Peyer's patch (tissue), 4 donors: ENCODE data around the gene SACS. TPM values are rescaled to one million over a fixed set of nuclear protein-coding genes. Genes with fewer than 3 reads are reported as not detected.

ENCODE experiments used
- DNase-seq, 3 donors: peaks; one replicate each; pipeline ENCODE4 v3.0.0-alpha.2; 2017 to 2019
- H3K27ac ChIP-seq, 4 donors: fragments of 200-600 bp; sonication (generic); one replicate each; pipeline ENCODE4 v1.5.1; 2016 to 2019
- H3K27me3 ChIP-seq, 2 donors: fragments of 200-600 bp; sonication (generic); one replicate each; pipeline ENCODE4 v1.5.1; 2019
- H3K36me3 ChIP-seq, 3 donors: fragments of 200-600 bp; sonication (generic); one replicate each; pipeline ENCODE4 v1.5.1; 2016 to 2019
- H3K4me1 ChIP-seq, 4 donors: fragments of 200-600 bp; sonication (generic); one replicate each; pipeline ENCODE4 v1.5.1; 2016 to 2019
- H3K4me3 ChIP-seq, 4 donors: fragments of 200-600 bp; sonication (generic); 1 replicate in 3 of 4; 2 replicates in 1 of 4; pipeline ENCODE4 v1.5.1; 2016 to 2019; ENCODE audit warnings: mild to moderate bottlenecking in 1 of 4
- H3K9me3 ChIP-seq, 4 donors: fragments of 200-600 bp; sonication (generic); one replicate each; pipeline ENCODE4 v1.5.1; 2016 to 2019; ENCODE audit warnings: mild to moderate bottlenecking in 1 of 4
- CTCF ChIP-seq, 6 experiments: fragments of 450-650 bp in 4 of 6; fragments of 200-600 bp in 2 of 6; sonication (generic) in 1 of 6; IDR thresholded peaks; one replicate each; pipeline ENCODE4 v1.5.1; 2017 to 2019; ENCODE audit warnings: antibody characterized with exemption in 6 of 6, mild to moderate bottlenecking in 3 of 6, moderate library complexity in 1 of 6
- POLR2A ChIP-seq, 2 donors: fragments of 450-650 bp; IDR thresholded peaks; one replicate each; pipeline ENCODE4 v1.5.1; 2017; ENCODE audit warnings: antibody characterized with exemption in 2 of 2, mild to moderate bottlenecking in 2 of 2, moderate library complexity in 2 of 2
- total RNA-seq, 4 donors: library from RNA; depleted of rRNA; stranded (reverse); fragments of >200 nt; gene quantifications; one replicate each; pipeline ENCODE4 v1.1.0, GENCODE V29; 2016

SACS gene
- total RNA-seq, 4 donors from 2014 or later = 5.4 to 49.5 (median 5.9) TPM

- TF ChIP-seq POLR2A (IDR thresholded peaks at IDR 0.05) = no peak
- no peak for TF ChIP-seq CTCF (IDR thresholded peaks at IDR 0.05)
- Histone ChIP-seq H3K9me3 (no peaks in the 10 kb centered on the region), H3K36me3 (peaks cover 0 to 7% (median 0%) of the 10 kb centered on the region in 3 donors), H3K4me1 (no peaks in the 10 kb centered on the region), H3K4me3 (no peak overlapping the region), H3K27ac (no peak overlapping the region), H3K27me3 (no peaks in the 10 kb centered on the region)
- no peak for DNase-seq
Measured at GRCh38 chr13:23350009-23350408, 83.5 kb downstream of the SACS start.

- TF ChIP-seq CTCF (IDR thresholded peaks at IDR 0.05) (no peak), POLR2A (IDR thresholded peaks at IDR 0.05) (no peak)
- no peak overlapping the region for H3K4me3 ChIP-seq
- H3K27ac ChIP-seq = no peak overlapping the region
- H3K9me3 ChIP-seq = no peaks in the 10 kb centered on the region
- H3K4me1 ChIP-seq = no peaks in the 10 kb centered on the region
- H3K36me3 ChIP-seq = peaks cover 0 to under 1% (median 0%) of the 10 kb centered on the region in 3 donors
- H3K27me3 ChIP-seq = no peaks in the 10 kb centered on the region
- DNase-seq = no peak
Measured at GRCh38 chr13:23349161-23349897, 84.2 kb downstream of the SACS start.

GRCh38 chr13:23348262-23349127 lies 85.0 kb downstream of the SACS start:
- no peak overlapping the region for H3K4me3 ChIP-seq
- H3K27ac ChIP-seq = no peak overlapping the region
- H3K4me1 ChIP-seq = no peaks in the 10 kb centered on the region
- no peak for DNase-seq
- H3K27me3 ChIP-seq = no peaks in the 10 kb centered on the region
- no peaks in the 10 kb centered on the region for H3K9me3 ChIP-seq
- no peaks in the 10 kb centered on the region for H3K36me3 ChIP-seq
- no peak for TF ChIP-seq CTCF (IDR thresholded peaks at IDR 0.05)
- no peak for TF ChIP-seq POLR2A (IDR thresholded peaks at IDR 0.05)

- Histone ChIP-seq H3K4me3 (no peak overlapping the region), H3K36me3 (no peaks in the 10 kb centered on the region), H3K4me1 (no peaks in the 10 kb centered on the region), H3K9me3 (no peaks in the 10 kb centered on the region), H3K27ac (no peak overlapping the region), H3K27me3 (no peaks in the 10 kb centered on the region)
- TF ChIP-seq CTCF (IDR thresholded peaks at IDR 0.05) = no peak
- TF ChIP-seq POLR2A (IDR thresholded peaks at IDR 0.05) = no peak
- no peak for DNase-seq
Measured at GRCh38 chr13:23347601-23348000, 85.9 kb downstream of the SACS start.

- Histone ChIP-seq H3K4me3 (no peak overlapping the region), H3K36me3 (peaks cover 0 to 9% (median 0%) of the 10 kb centered on the region in 3 donors), H3K9me3 (no peaks in the 10 kb centered on the region), H3K4me1 (no peaks in the 10 kb centered on the region), H3K27ac (no peak overlapping the region), H3K27me3 (no peaks in the 10 kb centered on the region)
- DNase-seq = no peak
- TF ChIP-seq CTCF (IDR thresholded peaks at IDR 0.05) = no peak
- no peak for TF ChIP-seq POLR2A (IDR thresholded peaks at IDR 0.05)
Measured at GRCh38 chr13:23344931-23345595, 88.4 kb downstream of the SACS start.
